Mesenchymal stem cell (in vitro differentiated cells and primary cell): Measurements from ENCODE around the gene IFT20.

ENCODE experiments used
- DNase-seq: peaks from one replicate; pipeline ENCODE4 v3.0.0-alpha.2; 2013
- H2AFZ ChIP-seq: one replicate; pipeline ENCODE4 v1.6.1; 2013; ENCODE audit warnings: low read depth, mild to moderate bottlenecking, control low read depth, inconsistent platforms, low read length, moderate library complexity
- H2AK5ac ChIP-seq: 2 replicates; pipeline ENCODE4 v1.6.1; 2013; ENCODE audit warnings: low read length, moderate library complexity, mild to moderate bottlenecking, inconsistent platforms; ENCODE audit not compliant: severe bottlenecking
- H2BK120ac ChIP-seq: one replicate; pipeline ENCODE4 v1.6.1; 2013; ENCODE audit warnings: low read depth, mild to moderate bottlenecking, inconsistent platforms, low read length, moderate library complexity
- H2BK12ac ChIP-seq, 2 experiments: one replicate each; pipeline ENCODE4 v1.6.1; 2013; ENCODE audit warnings: inconsistent platforms in 2 of 2, low read length in 2 of 2, mild to moderate bottlenecking in 2 of 2, moderate library complexity in 2 of 2, control low read depth in 1 of 2
- H2BK15ac ChIP-seq: one replicate; pipeline ENCODE4 v1.6.1; 2013; ENCODE audit warnings: mild to moderate bottlenecking, low read depth, inconsistent platforms; ENCODE audit not compliant: poor library complexity, severe bottlenecking
- H2BK5ac ChIP-seq: 2 replicates; pipeline ENCODE4 v1.6.1; 2013; ENCODE audit warnings: low read depth, mild to moderate bottlenecking, low read length, control low read depth, inconsistent platforms; ENCODE audit not compliant: poor library complexity, severe bottlenecking
- H3K14ac ChIP-seq, 2 experiments: one replicate each; pipeline ENCODE4 v1.6.1; 2013; ENCODE audit warnings: inconsistent platforms in 2 of 2, low read length in 2 of 2, control low read depth in 1 of 2, mild to moderate bottlenecking in 1 of 2, moderate library complexity in 1 of 2
- H3K18ac ChIP-seq, 2 experiments: one replicate each; pipeline ENCODE4 v1.6.1; 2013; ENCODE audit warnings: inconsistent platforms in 2 of 2, low read length in 2 of 2, control low read depth in 1 of 2, low read depth in 1 of 2, mild to moderate bottlenecking in 1 of 2
- H3K23ac ChIP-seq, 2 experiments: one replicate each; pipeline ENCODE4 v1.6.1; 2013; ENCODE audit warnings: inconsistent platforms in 2 of 2, low read length in 2 of 2, mild to moderate bottlenecking in 2 of 2, moderate library complexity in 2 of 2, control low read depth in 1 of 2
- H3K27ac ChIP-seq: 2 replicates; pipeline ENCODE4 v1.5.1; 2013; ENCODE audit warnings: mild to moderate bottlenecking, moderate library complexity, low read length, control low read depth, inconsistent platforms; ENCODE audit not compliant: poor library complexity, severe bottlenecking
- H3K27me3 ChIP-seq, 2 experiments: 2 replicates each; pipeline versions ENCODE4 v1.6.1 to v1.7.0; 2013; ENCODE audit warnings: low read length in 2 of 2, mild to moderate bottlenecking in 2 of 2, moderate library complexity in 2 of 2, control low read depth in 1 of 2, inconsistent platforms in 1 of 2; ENCODE audit not compliant: control insufficient read depth in 1 of 2, insufficient read depth in 1 of 2
- H3K36me3 ChIP-seq, 2 experiments: 2 replicates each; pipeline versions ENCODE4 v1.6.1 to v1.7.0; 2013; ENCODE audit warnings: low read length in 2 of 2, control low read depth in 1 of 2, inconsistent platforms in 1 of 2, low read depth in 1 of 2, mild to moderate bottlenecking in 1 of 2; ENCODE audit not compliant: insufficient read depth in 2 of 2, control insufficient read depth in 1 of 2
- H3K4ac ChIP-seq, 2 experiments: one replicate each; pipeline ENCODE4 v1.6.1; 2013; ENCODE audit warnings: inconsistent platforms in 2 of 2, low read length in 2 of 2, mild to moderate bottlenecking in 2 of 2, moderate library complexity in 2 of 2, control low read depth in 1 of 2, low read depth in 1 of 2
- H3K4me1 ChIP-seq: 2 replicates; pipeline ENCODE4 v1.6.1; 2013; ENCODE audit warnings: low read depth, low read length, control low read depth; ENCODE audit not compliant: control insufficient read depth, insufficient read depth
- H3K4me2 ChIP-seq: 2 replicates; pipeline ENCODE4 v1.6.1; 2013; ENCODE audit warnings: low read length, mild to moderate bottlenecking, inconsistent platforms; ENCODE audit not compliant: poor library complexity, severe bottlenecking
- H3K4me3 ChIP-seq, 2 experiments: 2 replicates each; pipeline versions ENCODE4 v1.5.1 to v1.7.0; 2013; ENCODE audit warnings: low read length in 2 of 2, mild to moderate bottlenecking in 2 of 2, control low read depth in 1 of 2, low read depth in 1 of 2; ENCODE audit not compliant: insufficient read depth in 1 of 2
- H3K79me1 ChIP-seq: replicated peaks from 2 replicates; pipeline ENCODE4 v1.6.1; 2013; ENCODE audit warnings: mild to moderate bottlenecking, control low read depth, low read length, inconsistent platforms; ENCODE audit not compliant: poor library complexity, severe bottlenecking
- H3K9ac ChIP-seq: 2 replicates; pipeline ENCODE4 v1.7.0; 2013; ENCODE audit warnings: mild to moderate bottlenecking, low read length, moderate library complexity
- H3K9me3 ChIP-seq: 2 replicates; pipeline ENCODE4 v1.7.0; 2013; ENCODE audit warnings: mild to moderate bottlenecking, low read length; ENCODE audit not compliant: control insufficient read depth
- H4K8ac ChIP-seq: one replicate; pipeline ENCODE4 v1.6.1; 2013; ENCODE audit warnings: inconsistent platforms, mild to moderate bottlenecking, low read length, moderate library complexity
- H4K91ac ChIP-seq: one replicate; pipeline ENCODE4 v1.6.1; 2013; ENCODE audit warnings: mild to moderate bottlenecking, low read length, inconsistent platforms
- WGBS: methylation state at CpG from one replicate; pipeline ENCODE4 v1.1.7; 2013; ENCODE audit warnings: mixed read lengths; 5-methylcytosine and 5-hydroxymethylcytosine counted together

IFT20 gene

DNA sequence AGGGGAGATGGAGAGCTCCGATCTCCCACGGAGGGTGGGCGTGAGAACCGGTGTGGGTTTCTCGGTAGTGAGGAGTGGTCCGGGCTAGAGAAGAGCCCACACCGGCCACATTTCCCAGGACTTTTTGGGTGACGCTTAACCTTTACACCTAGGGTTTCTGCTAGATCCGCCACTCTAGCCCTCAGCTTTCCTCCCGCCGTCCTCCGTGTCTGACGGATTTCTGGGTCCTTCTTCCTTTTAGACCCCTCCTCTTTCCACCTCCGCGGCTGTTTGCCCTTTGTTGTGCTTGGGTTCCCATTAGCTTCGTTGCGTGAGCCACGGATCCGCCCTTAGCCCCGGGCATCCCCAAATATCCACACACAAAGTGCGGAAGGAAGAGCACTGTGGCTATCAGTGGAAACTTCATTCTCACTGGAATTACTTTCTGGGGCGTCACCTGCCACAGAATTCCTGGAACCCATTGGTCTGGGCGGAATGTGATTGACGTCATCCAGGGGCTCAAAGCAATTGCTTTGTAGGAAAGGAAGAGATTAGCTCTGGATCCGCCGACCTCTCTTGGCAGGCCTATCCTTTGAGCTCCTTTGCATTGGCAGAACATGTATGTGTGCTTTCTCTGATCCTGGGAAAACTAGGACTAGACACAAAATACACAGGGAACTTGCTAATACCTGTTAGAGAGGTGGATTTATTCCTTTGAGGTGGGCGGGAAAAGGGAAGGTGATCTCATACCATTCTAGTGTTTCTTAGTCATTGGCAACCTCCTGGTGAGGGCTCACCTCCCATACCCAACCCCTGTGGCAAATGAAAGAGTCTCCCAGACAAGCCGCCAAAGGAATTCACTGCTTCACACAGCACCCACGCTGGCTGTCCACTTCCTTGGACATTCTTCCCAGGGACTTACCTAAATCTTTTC lies 943 bp upstream of the IFT20 start:
- peak; percentile 94 for DNase-seq
- H2BK5ac ChIP-seq = peak overlapping the region; percentile 83
- H3K9ac ChIP-seq = peak overlapping the region; percentile 99
- peak overlapping the region; percentile 73 to 90 for H3K4ac ChIP-seq
- H2BK120ac ChIP-seq = no peak overlapping the region
- WGBS = 4% methylated on average over 28 of the region's 29 CpGs
- peak overlapping the region; percentile 87 to 93 for H3K4me3 ChIP-seq
- H2BK12ac ChIP-seq = peak overlapping the region in 1 of 2 experiments; percentile 45
- peaks cover 32 to 33% of the 10 kb centered on the region in 2 experiments for H3K36me3 ChIP-seq
- peak overlapping the region in 1 of 2 experiments; percentile 48 for H3K23ac ChIP-seq
- H4K8ac ChIP-seq = peak overlapping the region; percentile 66
- no peak overlapping the region for H2AK5ac ChIP-seq
- H3K18ac ChIP-seq = peak overlapping the region; percentile 40 to 90
- peak overlapping the region in 1 of 2 experiments; percentile 68 for H3K14ac ChIP-seq
- H3K4me1 ChIP-seq = peaks cover 26% of the 10 kb centered on the region
- peak overlapping the region; percentile 78 for H3K4me2 ChIP-seq
- H3K9me3 ChIP-seq = no peaks in the 10 kb centered on the region
- peak overlapping the region; percentile 93 for H2AFZ ChIP-seq
- H3K27ac ChIP-seq = peak overlapping the region; percentile 96
- H2BK15ac ChIP-seq = peak overlapping the region; percentile 37
- H3K79me1 ChIP-seq = peaks cover 46% of the 10 kb centered on the region
- H3K27me3 ChIP-seq = no peaks in the 10 kb centered on the region
- H4K91ac ChIP-seq = peak overlapping the region; percentile 73

DNA sequence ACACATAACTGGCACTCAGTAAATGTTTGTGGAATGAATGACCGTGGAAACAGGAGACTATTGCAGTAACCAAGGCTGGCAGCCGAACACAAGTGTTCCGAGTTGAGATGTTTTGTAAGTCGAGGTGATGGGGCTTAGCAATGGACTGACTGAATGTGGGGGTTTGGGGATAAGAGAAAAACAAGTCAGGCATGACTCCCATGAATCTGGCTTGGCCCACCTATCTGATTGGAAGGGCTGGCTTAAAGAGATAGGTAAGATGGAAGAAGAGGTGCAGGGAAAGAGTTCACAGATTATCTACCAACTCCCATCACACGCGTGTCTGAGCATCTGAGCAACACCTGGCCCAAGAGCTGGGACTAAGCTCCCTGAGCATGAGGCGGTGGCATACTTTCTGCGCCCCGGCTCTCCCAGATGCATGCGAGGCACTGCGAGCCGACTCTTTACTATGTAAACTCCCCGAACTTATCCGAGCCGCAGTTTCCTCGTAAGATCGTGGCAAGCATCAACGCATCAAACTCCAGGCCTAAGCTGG lies 539 bp downstream of the IFT20 start:
- H3K27ac ChIP-seq = peak overlapping the region; percentile 55
- H3K9me3 ChIP-seq = no peaks in the 10 kb centered on the region
- no peak overlapping the region for H2BK15ac ChIP-seq
- no peak for DNase-seq
- peak overlapping the region; percentile 34 for H2AK5ac ChIP-seq
- no peak overlapping the region for H4K91ac ChIP-seq
- peak overlapping the region; percentile 87 for H3K4me2 ChIP-seq
- peak overlapping the region in 1 of 2 experiments; percentile 96 for H3K18ac ChIP-seq
- 25% methylated on average over 18 of the region's 18 CpGs for WGBS
- peak overlapping the region; percentile 80 for H2AFZ ChIP-seq
- H3K79me1 ChIP-seq = peaks cover 40% of the 10 kb centered on the region
- no peak overlapping the region for H2BK120ac ChIP-seq
- H2BK5ac ChIP-seq = no peak overlapping the region
- peak overlapping the region; percentile 93 to 97 for H3K4me3 ChIP-seq
- peak overlapping the region; percentile 62 to 76 for H3K23ac ChIP-seq
- peaks cover 26 to 28% of the 10 kb centered on the region in 2 experiments for H3K36me3 ChIP-seq
- peak overlapping the region; percentile 99 for H3K9ac ChIP-seq
- peak overlapping the region; percentile 78 to 95 for H3K14ac ChIP-seq
- no peaks in the 10 kb centered on the region for H3K27me3 ChIP-seq
- H3K4ac ChIP-seq = peak overlapping the region; percentile 52 to 71
- no peak overlapping the region for H2BK12ac ChIP-seq
- peak overlapping the region; percentile 87 for H4K8ac ChIP-seq
- peaks cover 26% of the 10 kb centered on the region for H3K4me1 ChIP-seq

DNA sequence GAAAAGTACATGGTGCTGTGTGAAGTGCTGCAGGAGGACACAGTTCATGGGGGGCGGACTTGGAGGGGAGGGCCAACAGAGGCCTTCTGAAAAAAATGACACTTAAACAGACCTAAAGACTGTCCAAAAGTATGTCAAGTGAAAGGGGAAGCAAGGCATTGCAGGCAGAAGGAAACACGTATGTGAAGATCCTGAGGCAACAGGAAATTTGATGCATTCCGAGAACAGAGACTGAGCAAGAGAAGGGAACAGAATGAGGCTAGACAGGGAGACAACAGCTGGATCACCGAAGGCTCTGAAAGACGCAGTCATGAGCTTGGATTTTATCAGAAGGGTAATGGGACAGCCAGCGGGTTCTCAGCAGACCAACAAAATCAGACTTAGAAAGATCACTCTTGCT lies 1.1 kb downstream of the IFT20 start:
- Histone ChIP-seq H3K4ac (peak overlapping the region in 1 of 2 experiments; percentile 64), H3K4me2 (peak overlapping the region; percentile 87), H3K36me3 (peaks cover 25 to 26% of the 10 kb centered on the region in 2 experiments), H2AK5ac (peak overlapping the region; percentile 34), H4K91ac (no peak overlapping the region), H3K4me3 (peak overlapping the region in 1 of 2 experiments; percentile 93), H2BK120ac (no peak overlapping the region), H3K14ac (no peak overlapping the region), H3K79me1 (peaks cover 39% of the 10 kb centered on the region), H2BK12ac (no peak overlapping the region), H3K27ac (no peak overlapping the region), H4K8ac (no peak overlapping the region), H2BK5ac (no peak overlapping the region), H2AFZ (no peak overlapping the region), H3K23ac (no peak overlapping the region), H3K18ac (no peak overlapping the region), H3K27me3 (no peaks in the 10 kb centered on the region), H3K9ac (peak overlapping the region; percentile 99), H3K4me1 (peaks cover 24% of the 10 kb centered on the region), H2BK15ac (no peak overlapping the region), H3K9me3 (no peaks in the 10 kb centered on the region)
- 73% methylated on average over 5 of the region's 6 CpGs for WGBS
- DNase-seq = peak; percentile 31
